ENCODE data around the gene CCP110.

DNA sequence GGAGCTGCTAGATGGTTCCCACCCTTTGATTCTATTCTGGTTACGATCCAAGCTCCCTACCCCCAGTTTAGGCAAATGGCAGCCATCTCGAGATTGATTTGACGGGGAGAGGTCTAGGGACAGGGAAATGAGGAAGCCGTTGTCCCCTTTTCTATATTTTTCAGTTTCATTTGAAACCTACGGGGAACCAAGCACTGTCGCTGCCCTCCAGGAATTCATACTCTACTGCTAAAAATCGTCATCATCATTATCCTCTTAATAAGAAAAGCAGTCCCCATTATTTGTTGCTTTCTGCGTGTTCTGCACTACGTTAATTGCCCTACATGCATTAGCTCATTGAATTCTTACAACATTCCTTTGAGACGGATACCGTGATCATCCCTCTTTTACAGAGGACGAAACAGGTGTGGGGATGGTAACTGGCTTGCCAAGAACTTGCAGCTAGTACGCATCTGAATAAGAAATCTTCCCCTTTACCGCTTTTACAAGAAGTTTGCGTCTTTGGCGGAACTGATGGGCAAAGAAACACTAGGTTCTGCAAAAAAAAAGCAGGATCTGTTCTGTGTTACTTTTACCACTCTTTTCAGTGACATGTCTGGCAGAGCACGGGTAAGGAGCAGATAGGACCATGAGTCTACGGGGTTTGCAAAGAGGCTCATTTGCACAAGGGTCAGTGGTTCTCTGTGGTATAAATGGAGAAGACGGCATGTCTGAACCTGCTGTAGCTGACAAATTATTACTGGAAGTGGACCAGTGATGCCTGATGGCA is 1.1 kb downstream of the CCP110 start:
- TF ChIP-seq, protein P1, sequence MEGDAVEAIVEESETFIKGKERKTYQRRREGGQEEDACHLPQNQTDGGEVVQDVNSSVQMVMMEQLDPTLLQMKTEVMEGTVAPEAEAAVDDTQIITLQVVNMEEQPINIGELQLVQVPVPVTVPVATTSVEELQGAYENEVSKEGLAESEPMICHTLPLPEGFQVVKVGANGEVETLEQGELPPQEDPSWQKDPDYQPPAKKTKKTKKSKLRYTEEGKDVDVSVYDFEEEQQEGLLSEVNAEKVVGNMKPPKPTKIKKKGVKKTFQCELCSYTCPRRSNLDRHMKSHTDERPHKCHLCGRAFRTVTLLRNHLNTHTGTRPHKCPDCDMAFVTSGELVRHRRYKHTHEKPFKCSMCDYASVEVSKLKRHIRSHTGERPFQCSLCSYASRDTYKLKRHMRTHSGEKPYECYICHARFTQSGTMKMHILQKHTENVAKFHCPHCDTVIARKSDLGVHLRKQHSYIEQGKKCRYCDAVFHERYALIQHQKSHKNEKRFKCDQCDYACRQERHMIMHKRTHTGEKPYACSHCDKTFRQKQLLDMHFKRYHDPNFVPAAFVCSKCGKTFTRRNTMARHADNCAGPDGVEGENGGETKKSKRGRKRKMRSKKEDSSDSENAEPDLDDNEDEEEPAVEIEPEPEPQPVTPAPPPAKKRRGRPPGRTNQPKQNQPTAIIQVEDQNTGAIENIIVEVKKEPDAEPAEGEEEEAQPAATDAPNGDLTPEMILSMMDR (IDR thresholded peaks at IDR 0.05) = no peak
- TF ChIP-seq POLR2A (IDR thresholded peaks at IDR 0.05) = no peak
